HS-27A (cell line): Measurements from ENCODE around the gene NOS1AP.
"Not testable (repeated sequence)": the region's sequence is repeated elsewhere in the genome, so short reads cannot be mapped to it uniquely, and the experiment has no call there.

Experiments
- DNase-seq: peaks from one replicate; pipeline ENCODE4 v3.0.0-alpha.2; 2012; ENCODE audit warnings: low read depth, missing footprints

Gene NOS1AP

DNA sequence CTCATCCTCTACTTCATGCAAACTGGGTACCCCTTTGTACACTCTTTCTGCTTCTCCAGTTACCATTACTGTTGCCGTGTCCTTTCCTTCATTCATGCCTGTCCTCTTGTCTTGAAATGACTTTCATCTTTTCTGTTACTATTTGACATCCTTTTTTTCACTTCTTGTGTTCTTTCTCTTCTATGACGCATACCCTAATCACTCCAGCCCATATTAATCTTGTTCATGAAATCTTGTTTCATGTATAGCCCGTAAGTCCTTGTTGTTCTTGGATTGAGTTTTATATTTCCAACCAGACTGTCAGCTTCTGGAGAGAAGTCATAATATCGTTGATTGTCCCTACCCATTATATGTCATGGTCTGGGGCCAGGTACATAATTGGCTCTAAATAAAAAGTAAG, 126.1 kb downstream of the NOS1AP start:
- DNase-seq: no peak

DNA sequence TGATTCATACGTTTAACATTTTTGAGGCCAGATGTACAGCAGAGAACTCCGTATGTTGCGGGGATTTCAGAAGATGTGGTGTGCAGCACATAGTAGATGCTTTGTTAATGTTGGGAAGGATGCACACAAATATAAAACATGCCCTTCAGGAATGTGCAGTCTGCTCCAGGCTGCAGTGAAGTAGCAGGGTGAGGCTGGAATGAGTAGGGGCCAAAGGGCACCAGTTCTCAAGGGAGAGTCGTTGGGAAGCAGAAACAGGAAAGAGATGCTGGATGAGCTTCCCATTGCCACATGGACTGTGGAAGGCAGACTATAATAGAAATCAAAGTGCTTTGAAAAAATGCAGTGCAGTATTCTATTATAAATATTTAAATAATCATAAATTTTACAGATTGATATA, 126.9 kb downstream of the NOS1AP start:
- DNase-seq: no peak

DNA sequence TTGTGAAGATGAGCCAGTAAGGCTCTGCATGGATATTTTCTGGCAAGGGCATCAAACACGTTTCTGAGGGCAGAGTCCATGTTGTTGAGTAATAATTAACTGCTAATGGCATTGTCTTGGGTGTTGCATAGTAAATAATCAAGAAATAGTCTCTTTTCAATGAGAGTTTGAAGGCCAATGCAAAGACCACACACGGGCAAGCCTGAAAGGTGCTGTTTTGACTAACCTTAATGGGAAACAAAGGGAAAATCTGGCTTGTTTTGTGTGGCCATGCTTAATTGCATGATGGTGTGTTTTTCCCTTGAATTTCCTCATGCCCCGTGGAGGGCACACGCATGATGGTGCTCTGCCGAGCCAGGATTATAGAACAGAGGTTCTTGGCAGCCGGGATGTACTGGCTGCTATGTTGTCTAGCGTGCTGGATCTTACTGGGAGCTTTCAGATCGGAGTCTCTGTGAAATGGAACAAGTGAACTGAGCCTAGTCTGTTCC, 127.6 kb downstream of the NOS1AP start:
- no peak for DNase-seq

DNA sequence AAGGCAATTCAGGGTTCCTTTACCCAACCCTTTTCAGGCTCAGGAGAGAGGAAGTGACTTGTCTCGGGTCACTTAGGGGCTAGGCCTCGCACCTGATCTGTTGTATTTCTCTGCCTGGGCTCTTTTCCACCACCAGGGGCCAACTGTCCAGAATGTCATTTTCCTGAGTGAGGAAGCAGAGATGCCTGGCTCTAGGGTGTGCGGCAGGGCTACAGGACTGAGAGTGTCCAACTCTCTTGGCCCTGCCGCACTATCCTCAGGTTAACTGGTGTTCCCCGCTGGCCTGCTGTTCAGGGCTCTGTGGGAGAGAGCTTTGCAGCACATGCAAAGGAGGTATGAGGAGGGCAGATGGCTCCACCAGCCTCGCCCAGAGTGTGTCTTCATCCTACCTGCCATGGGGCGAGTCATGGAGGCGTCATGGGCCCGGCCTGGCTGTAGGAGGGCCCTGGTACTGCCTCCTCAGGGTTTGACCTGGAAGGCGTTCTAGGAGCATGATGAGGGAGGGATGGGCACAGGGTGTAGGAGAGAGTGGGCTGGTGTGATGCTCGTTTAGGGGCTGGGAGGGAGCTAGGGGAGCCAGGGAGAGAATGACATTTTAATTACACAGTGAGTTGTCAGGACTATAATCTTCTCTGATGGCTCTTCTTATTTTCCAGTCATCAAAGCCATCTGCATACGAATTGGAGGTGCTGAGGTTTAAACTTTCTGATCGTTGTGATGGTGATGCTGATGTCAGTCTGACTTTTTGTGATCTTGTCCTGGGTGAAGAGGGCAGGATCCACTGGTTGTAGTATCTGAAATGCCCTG, 128.3 kb downstream of the NOS1AP start:
- no peak for DNase-seq

DNA sequence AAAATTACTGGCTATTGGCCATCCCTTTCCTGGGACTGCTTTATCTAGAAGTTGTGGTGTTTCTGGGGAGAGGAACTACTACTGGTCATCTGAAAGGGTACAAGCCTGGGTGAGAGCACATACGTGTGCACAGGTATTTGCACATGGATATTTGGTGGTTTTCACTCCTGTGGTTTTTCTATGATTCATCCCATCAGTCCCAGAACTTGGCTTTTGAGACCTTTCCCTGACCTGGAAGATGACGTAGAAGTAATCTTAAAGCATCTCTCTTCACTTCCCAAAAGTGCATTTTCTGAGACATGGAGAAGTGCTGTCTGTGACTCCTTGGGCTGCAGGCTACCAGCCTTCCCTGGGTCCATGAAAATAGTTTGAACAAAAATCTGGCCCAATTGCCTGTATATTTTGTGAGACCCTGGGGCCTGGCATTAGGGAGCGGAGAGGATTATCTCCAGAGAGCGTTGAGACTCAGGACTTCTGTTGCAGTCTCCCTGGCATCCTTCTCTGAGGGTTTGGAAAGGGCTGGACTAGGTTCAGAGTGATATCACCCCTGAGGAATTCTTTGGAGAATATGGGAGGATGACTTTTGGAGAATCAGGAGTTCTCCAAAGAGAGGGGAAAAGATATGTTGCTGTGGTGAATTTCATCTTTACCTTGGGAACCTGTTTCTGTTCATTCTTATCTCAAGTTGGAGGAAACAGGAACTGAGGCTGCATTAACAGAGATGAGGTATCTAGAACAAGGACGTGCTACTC, 130.8 kb downstream of the NOS1AP start:
- DNase-seq: no peak

DNA sequence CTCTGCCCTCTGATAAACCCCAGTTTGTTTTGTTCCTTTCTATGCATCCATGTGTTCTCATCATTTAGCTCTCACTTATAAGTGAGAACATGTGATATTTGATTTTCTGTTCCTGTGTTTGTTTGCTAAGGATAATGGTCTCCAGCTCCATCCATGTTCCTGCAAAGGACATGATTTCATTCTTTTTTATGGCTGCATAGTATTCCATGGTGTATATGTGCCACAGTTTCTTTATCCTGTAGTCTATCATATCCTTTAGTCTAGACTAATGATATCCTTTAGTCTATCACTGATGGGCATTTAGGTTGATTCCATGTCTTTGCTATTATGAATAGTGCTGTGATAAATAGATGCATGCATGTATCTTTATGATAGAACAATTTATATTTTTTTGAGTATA, 131.6 kb downstream of the NOS1AP start:
- not testable (repeated sequence) for DNase-seq

DNA sequence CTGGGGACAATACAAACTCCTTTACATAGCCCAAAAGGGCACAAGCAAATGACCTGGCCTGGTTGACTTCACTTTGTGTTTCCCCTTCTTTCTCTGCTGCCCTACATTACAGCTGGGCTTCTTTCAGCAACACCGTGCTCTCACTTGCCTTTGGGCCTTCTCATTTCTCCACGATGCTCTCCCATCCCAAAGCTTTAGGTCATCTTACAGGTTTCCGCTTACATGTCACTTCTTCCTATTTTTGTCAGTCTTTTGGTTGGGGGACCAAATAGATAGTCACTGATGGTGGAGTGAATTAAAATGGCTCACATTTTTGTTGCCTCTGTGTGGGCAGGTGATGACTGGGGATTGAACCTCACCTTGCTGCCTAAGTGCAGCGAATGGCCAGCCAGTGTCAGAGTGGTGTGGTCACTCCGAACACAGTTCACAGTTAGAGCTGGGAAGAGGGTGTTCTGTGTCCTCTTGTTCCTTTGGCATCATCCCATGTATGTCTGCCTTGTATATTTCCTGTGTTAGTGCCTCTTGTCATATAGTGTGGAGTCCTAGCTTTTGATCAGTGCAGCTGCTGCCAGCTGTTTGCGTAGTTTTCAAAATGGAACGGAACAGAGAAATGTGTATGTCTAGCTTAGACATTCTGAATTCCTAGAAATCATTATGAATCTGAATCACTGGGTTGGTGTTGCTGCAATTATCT, 134.8 kb downstream of the NOS1AP start:
- no peak for DNase-seq

DNA sequence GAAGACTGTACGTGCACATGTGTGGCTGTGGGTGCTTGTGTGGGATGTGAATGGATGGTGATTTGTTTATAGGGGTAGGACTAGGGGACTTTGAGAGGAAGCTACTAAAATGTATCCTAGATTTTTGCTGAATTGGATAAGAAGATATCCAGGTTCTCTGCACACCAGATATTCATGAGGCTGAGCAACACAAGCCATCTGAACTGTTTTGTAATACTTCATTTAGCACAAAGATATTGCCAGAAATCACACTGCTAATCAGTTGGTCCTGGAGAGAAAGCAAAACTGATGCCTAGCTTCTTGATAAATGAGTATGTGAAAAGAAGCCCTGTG, 135.3 kb downstream of the NOS1AP start:
- DNase-seq: no peak

DNA sequence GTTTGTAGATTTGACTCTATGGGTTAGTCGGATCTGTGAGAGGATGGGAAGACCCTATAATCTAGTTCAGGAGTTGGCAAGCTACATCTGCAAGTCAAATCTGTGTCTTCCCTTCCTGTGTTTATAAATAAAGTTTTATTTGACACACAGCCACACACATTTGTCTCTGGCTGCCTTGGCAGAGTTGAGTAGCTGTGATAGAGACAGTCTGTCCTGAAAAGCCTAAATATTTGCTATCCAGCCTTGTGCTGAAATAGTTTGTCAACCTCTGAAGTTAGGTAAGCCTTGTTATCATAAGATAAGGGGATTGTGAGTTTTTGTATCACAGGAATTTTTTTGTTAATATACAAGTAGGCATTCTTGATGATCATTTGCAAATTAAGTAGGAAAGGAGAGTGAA, 136.8 kb downstream of the NOS1AP start:
- DNase-seq: no peak

DNA sequence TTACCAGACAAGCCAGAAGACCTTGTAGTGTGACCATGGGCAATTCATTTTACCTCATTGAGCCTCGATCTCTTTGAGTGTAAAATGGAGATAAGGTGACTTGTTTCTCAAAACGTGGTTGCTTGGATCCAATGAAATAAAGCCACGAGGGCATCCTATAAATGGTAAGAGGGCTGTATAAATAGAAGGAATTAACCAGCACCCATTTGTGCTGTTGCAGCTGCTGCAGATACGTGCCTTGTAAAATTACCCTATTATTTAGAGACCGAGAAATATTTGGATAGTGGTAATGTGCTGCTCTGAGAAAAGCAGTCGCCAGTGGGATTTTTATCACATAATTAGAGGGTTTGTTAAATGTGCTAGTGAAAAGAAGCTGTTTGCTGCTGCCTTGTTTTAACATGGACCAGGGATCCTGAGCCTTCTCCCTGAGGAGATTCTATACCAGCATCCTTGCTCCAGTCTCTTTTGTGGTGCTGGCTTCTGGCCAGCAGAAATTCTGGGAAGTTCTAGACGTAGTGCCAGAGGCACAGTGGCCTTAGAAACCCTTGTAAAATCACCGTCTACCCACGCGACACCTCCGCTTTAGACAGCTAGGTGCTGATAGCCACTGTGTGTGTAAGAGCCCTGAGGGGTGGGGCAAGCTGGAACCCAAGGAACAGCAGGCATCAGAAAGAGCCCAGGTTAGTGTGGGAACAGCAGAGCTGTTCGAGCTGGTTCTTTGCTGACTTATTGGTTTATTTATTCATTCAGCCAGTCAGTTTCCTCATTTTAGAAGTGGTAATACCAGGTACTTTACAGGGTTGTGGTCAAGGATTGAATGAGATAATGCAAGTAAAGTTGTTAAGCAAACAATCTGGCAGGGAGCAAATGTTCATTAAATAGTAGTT, 137.5 kb downstream of the NOS1AP start:
- no peak for DNase-seq

DNA sequence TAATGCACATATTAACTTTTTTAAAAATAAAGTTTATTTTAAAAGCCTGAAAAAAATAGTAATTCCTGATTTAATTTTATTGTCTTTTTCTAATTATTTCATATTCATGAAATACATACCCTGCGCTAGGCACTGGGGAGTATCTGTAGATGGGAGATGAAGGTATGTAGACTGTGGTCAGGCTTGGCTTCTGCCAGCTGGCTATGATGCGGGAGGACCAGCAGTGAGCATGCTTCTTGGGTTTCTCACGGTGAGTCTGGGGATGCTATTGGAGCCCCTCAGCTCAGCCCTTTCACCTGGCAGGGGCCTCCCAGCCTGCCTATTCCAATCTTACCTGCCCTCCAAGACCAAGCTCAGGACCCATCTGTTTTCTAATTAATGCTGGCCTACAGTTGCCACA, 138.4 kb downstream of the NOS1AP start:
- DNase-seq: no peak

DNA sequence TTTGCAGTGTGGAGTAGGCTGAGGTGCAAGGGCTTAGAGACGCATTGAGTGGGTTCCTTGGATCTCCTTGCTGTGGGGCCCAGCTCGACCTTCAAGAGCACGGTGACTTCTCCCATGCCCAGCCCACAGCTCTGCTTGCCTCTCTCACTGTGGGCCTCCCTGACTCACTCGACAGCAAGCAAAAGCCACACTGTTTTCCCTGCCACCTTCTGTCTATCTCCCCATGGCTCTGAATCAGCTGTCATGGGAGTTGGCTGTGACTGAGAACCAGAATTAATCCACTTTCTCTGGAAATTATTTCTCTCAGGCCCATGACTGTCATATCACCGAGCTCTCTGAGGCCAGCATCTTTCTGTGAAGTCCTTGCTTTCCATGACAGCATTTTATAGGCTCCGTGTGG, 140.7 kb downstream of the NOS1AP start:
- no peak for DNase-seq

DNA sequence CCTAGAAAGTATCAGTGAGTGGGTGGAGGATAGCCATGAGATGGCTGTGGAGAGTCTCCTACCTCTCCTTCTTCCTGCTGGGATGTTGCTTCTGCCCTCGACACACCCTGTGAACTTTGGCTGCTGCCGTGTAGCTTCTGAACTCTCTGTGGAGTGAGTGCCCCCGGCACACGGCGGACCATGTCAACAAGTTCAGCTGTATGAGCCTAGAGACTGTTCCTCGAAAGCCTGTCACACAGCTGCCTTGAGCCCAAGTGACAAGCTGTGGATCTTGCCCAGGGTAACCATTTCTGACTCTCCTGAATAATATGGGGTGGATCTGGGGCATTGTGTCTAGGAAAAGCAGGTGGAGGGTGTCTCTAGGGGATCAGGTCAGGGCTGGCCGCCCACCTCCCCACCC, 143.2 kb downstream of the NOS1AP start:
- DNase-seq: no peak

DNA sequence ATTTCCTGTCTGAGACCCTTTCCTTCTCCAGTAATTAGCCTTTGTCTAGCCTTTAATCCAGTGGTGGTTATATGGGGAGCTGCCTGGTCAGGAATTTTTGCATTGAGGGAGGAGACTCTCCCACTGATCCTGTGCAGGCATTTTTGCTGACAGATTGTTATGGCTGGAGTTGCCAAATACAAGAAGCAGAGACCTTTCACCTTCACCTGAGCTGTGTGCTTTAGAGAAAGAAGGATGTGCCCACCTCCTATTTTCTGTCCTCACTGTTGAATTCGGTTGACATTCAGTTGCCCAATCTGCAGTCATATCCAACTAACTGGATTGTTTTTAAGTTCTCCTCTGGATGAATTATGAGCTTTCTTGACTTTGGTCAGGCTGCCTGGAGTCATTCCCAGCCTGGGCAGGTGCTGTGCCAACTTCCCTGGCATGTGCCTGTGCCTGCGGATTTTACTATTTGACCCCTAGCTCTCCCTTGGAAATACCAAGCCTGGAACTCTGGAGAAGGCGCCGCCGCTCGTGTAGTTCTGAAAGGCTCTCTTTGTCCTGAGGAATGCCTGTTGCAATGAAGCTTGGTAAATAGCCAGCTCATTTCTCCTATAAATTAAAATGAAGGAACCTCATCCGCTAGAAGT, 143.9 kb downstream of the NOS1AP start:
- DNase-seq: no peak

DNA sequence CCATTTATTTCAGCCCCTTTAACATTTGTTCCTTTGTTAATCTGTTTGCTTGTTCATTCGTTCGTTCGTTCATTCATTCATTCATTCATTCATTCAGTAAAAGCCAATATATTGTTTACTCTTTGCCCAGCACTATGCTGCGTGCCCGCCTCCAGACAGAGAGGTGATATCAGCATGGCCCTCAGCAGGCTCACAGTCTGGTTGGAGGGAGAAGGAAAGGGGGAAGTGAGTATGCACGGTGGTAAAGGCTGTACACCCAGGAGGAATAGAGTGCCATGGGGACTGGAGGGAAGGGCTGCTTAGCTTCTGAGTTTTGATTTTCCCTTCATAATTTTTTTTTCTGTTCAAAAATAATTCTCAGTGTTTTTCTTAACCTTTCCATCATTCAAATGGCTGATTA, 144.7 kb downstream of the NOS1AP start:
- DNase-seq: no peak

DNA sequence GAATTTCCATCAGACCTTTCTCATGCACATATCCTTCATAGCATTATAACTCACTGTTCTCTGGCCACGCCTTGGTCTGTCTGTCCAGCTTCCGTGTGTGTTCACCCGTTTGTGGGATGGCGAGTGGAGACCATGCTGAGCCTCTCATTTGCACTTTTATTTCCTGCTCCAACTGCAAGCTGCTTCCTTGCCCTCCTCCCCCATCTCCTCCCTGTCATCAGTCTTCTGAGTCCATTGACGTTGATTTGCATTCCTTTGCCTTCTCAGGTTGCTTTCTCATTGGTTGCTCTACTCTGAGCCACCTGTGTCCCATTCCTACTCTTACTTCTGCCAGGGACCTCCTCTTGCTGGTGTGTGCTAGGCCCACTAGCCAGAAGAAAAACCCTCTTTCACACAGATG, 146.4 kb downstream of the NOS1AP start:
- no peak for DNase-seq

DNA sequence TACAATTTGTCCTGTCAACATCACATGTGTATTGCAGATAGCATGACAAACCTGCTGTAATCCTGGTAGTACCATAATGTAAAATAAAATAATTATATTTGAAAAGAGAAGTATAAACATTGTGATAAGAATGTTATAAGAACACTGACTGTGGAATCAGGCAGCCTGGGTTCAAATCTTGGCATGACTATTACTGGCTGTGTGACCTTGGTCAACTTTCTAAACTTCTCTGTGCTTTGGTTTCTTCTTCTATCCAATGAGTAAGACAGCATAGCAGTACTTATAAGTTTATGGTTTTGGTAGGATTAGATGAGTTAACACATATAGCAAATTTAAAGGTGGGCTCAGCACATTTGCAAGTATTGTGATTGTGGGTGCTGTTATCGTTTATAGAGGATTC, 147.1 kb downstream of the NOS1AP start:
- DNase-seq: no peak

DNA sequence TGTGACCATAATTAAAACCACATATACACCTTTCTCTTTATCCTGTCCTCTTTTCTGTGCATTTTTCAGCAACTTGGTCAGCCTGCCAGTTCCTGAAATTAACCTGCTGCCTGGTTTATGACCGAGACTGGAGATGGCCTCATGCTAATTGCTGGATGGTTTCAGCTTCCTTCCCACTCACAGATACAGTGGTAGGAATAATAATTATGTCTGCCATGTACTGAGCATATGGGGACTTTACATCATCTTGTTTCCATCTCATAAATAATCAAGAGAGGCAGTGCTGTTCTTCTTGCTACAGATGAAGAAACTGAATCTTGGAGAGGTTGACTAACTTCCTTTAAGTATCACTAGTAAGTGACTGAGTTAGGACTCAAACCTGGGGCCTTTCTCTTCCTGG, 148.2 kb downstream of the NOS1AP start:
- DNase-seq: no peak

DNA sequence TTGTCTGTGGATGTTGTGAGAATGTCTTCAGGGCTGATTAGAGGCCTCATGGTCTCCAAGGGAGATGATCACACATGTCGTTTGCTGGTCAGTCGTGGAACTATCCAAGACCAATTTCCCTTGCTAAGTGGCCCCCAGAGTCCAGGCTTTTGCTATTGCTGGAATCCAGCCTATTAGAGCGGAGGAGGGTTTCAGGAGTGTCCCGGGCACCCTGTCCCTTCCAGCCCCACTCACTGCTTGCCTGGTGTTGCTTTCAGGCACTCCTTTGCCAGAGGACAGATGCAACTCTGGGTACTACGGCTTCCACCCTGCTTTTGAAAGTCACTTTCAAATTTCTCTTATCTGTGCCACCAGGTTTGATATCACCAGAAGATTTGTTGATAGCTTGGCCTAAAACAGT, 149.1 kb downstream of the NOS1AP start:
- DNase-seq: no peak

DNA sequence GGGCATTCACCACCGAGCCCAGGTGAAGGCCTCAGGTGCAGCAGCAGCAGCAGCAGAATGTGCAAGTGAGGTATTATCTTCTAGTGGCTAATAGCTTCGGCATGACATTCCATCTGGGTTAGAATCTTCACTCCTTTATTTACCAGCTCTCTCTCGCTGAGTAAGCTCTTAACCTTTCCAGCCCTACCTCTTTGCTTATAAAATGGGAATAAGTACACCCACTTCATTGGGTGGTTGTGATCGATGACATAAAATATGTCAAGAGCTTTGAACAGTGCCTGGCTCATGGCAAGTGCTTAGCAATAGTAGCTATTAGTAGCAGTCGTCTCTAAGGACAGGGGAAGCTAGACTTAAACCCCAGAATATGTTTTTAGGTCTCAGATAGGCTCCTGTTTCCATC, 149.5 kb downstream of the NOS1AP start:
- no peak for DNase-seq

DNA sequence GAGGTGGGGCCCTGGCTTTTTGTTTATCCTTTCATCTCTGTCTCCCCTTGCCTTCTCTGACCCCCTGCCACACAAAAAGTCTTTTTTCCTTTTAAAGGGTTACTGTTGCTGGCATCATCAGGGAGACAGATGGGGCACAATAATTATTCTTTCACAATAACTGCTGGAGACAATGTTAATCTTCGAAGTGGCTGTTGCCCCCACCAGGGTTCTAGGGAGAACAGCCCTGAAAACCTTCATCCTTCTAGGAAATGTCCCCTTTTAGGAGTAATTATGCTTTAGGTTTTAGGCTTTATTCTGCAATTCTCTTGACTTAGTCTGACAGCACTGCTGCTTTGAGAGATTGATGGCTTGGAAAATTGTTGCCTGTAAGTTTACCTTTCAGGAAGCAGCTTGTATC, 150.0 kb downstream of the NOS1AP start:
- DNase-seq: no peak
